Endodermal cell (in vitro differentiated cells): ENCODE results near the gene DERA. TPM values are rescaled to one million over a fixed set of nuclear protein-coding genes. Genes with fewer than 3 reads are reported as not detected.

Experiments used
- DNase-seq: peaks from one replicate; pipeline ENCODE4 v3.0.0-alpha.2; 2017
- H3K27ac ChIP-seq: 2 replicates; pipeline ENCODE4 v1.5.1; 2013; ENCODE audit warnings: mild to moderate bottlenecking, low read depth, low read length, moderate library complexity
- H3K27me3 ChIP-seq: 2 replicates; pipeline ENCODE4 v1.6.1; 2013; ENCODE audit warnings: mild to moderate bottlenecking, low read length, moderate library complexity; ENCODE audit not compliant: insufficient read depth, control insufficient read depth, poor library complexity, severe bottlenecking
- H3K36me3 ChIP-seq: 2 replicates; pipeline ENCODE4 v1.7.0; 2013; ENCODE audit warnings: mild to moderate bottlenecking, low read length, moderate library complexity; ENCODE audit not compliant: control insufficient read depth, insufficient read depth
- H3K4me1 ChIP-seq: one replicate; pipeline ENCODE4 v1.7.0; 2013; ENCODE audit warnings: low read length; ENCODE audit not compliant: control insufficient read depth, insufficient read depth
- H3K4me3 ChIP-seq: 2 replicates; pipeline ENCODE4 v1.5.1; 2013; ENCODE audit warnings: mild to moderate bottlenecking, low read length, moderate library complexity
- H3K9ac ChIP-seq: 2 replicates; pipeline ENCODE4 v1.6.1; 2013; ENCODE audit warnings: mild to moderate bottlenecking, low read length, moderate library complexity; ENCODE audit not compliant: poor library complexity, severe bottlenecking; ENCODE audit errors: extremely low read depth
- H3K9me3 ChIP-seq: 2 replicates; pipeline ENCODE4 v1.6.1; 2013; ENCODE audit warnings: mild to moderate bottlenecking, low read length, moderate library complexity; ENCODE audit not compliant: control insufficient read depth
- H3K27ac Mint-ChIP-seq: 2 replicates; pipeline ENCODE4 v1.8.0; 2020; ENCODE audit warnings: mixed read lengths
- H3K27me3 Mint-ChIP-seq: 2 replicates; pipeline ENCODE4 v1.8.0; 2021; ENCODE audit warnings: mild to moderate bottlenecking, mixed read lengths; ENCODE audit not compliant: insufficient read depth
- H3K36me3 Mint-ChIP-seq: 2 replicates; pipeline ENCODE4 v1.8.0; 2020; ENCODE audit warnings: low read depth, mixed read lengths
- H3K4me1 Mint-ChIP-seq: 2 replicates; pipeline ENCODE4 v1.8.0; 2020; ENCODE audit warnings: mixed read lengths
- H3K4me3 Mint-ChIP-seq: 2 replicates; pipeline ENCODE4 v1.8.0; 2020; ENCODE audit warnings: mild to moderate bottlenecking, moderate library complexity, mixed read lengths
- H3K9me3 Mint-ChIP-seq: 2 replicates; pipeline ENCODE4 v1.8.0; 2020; ENCODE audit warnings: mild to moderate bottlenecking, mixed read lengths
- CTCF ChIP-seq: fragments of 200-600 bp; sonication (generic); conservative IDR thresholded peaks from 2 replicates; pipeline ENCODE4 v1.5.0; 2021; ENCODE audit warnings: antibody characterized with exemption, mild to moderate bottlenecking
- WGBS, 2 experiments: methylation state at CpG; one replicate each; pipeline versions ENCODE4 v1.1.5 to v1.1.7; 2013; ENCODE audit warnings: missing lambda C conversion rate in 2 of 2, mixed read lengths in 1 of 2; ENCODE audit not compliant: insufficient coverage in 1 of 2, insufficient read length in 1 of 2; 5-methylcytosine and 5-hydroxymethylcytosine counted together
- total RNA-seq, 2 donors: library from RNA; stranded (reverse); fragmentation: NEBNext Ultra II Directional in 1 of 2; extraction: Animal tissue kit (Norgen Biotek cat#: 25700) in 1 of 2; gene quantifications; 2 replicates in 1 of 2; 3 replicates in 1 of 2; pipeline ENCODE4 v1.2.1, GENCODE V29; 2021

Gene DERA
- total RNA-seq, 2 donors from 2014 or later, result 81.7 to 125 TPM

- Histone ChIP-seq H3K4me3 (no peak overlapping the region), H3K4me1 (no peaks in the 10 kb centered on the region), H3K9me3 (peaks cover 91% of the 10 kb centered on the region), H3K36me3 (peaks cover 78% of the 10 kb centered on the region), H3K9ac (no peak overlapping the region), H3K27ac (no peak overlapping the region), H3K27me3 (no peaks in the 10 kb centered on the region)
- WGBS, 2 experiments, result 94% methylated on average over 2 of the region's 2 CpGs; no CpG with 5 or more reads in 1 of the 2 experiments
- Mint-ChIP-seq H3K9me3 (peaks cover 91% of the 10 kb centered on the region), H3K27me3 (no peaks in the 10 kb centered on the region), H3K4me1 (no peaks in the 10 kb centered on the region), H3K4me3 (no peak overlapping the region), H3K36me3 (peaks cover 95% of the 10 kb centered on the region), H3K27ac (no peak overlapping the region)
- TF ChIP-seq CTCF, result no peak
- DNase-seq, result no peak
These were observed 107.2 kb downstream of the DERA start for GRCh38 chr12:16018306-16018705.

DNA sequence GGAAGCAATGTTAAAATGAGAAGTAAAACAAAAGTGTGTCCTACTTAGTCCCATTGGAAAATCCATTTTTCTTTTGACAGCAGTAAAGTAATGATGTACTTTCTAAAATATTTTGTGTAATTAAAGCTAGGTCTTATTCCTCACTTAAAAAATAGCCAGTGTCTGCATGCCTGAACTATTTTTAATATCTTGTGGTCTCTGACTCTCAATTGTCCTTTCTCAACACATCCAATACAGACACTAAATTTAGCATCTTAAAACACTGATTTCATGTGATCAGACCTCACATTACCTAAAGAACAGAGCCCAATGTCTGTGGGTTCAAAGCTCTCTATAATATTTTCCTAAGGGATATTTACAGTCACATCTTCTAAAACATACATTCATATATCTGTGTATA lies 108.0 kb downstream of the DERA start:
- Mint-ChIP-seq H3K27me3 (no peaks in the 10 kb centered on the region), H3K4me1 (no peaks in the 10 kb centered on the region), H3K9me3 (peaks cover 88% of the 10 kb centered on the region), H3K4me3 (no peak overlapping the region), H3K36me3 (peaks cover 93% of the 10 kb centered on the region), H3K27ac (no peak overlapping the region)
- TF ChIP-seq CTCF, result no peak
- Histone ChIP-seq H3K9ac (no peak overlapping the region), H3K4me1 (no peaks in the 10 kb centered on the region), H3K27me3 (no peaks in the 10 kb centered on the region), H3K36me3 (peaks cover 78% of the 10 kb centered on the region), H3K9me3 (peaks cover 88% of the 10 kb centered on the region), H3K4me3 (no peak overlapping the region), H3K27ac (no peak overlapping the region)
- DNase-seq, result no peak

GRCh38 chr12:16020031-16020430 lies 108.9 kb downstream of the DERA start:
- Histone ChIP-seq H3K27me3 (no peaks in the 10 kb centered on the region), H3K9ac (no peak overlapping the region), H3K27ac (no peak overlapping the region), H3K4me1 (no peaks in the 10 kb centered on the region), H3K36me3 (peaks cover 75% of the 10 kb centered on the region), H3K9me3 (peaks cover 82% of the 10 kb centered on the region), H3K4me3 (peak overlapping the region; percentile 57)
- H3K4me1 Mint-ChIP-seq, result no peaks in the 10 kb centered on the region
- no peak overlapping the region for H3K4me3 Mint-ChIP-seq
- H3K27me3 Mint-ChIP-seq, result no peaks in the 10 kb centered on the region
- H3K9me3 Mint-ChIP-seq, result peaks cover 81% of the 10 kb centered on the region
- peaks cover 86% of the 10 kb centered on the region for H3K36me3 Mint-ChIP-seq
- DNase-seq, result no peak
- no peak for TF ChIP-seq CTCF
- H3K27ac Mint-ChIP-seq, result no peak overlapping the region
- WGBS, 2 experiments, result no CpG with 5 or more reads among the region's 2 CpGs
